CD4-positive, alpha-beta memory T cell (primary cell): ENCODE data around the gene TRAFD1. TPM values are rescaled to one million over a fixed set of nuclear protein-coding genes. Genes with fewer than 3 reads are reported as not detected.

Experiments
- CTCF ChIA-PET: fragments of 350-600 bp; sonication (Branson Sonifier 250); formaldehyde crosslinking; loops from one replicate; lab custom pipeline; 2021; ENCODE audit warnings: inconsistent platforms; ENCODE audit not compliant: partially characterized antibody; lab: Charles Lee
- POLR2A ChIA-PET: fragments of 350-600 bp; sonication (Branson Sonifier 250); formaldehyde crosslinking; loops from one replicate; lab custom pipeline; 2021; ENCODE audit not compliant: partially characterized antibody; lab: Charles Lee
- DNase-seq, 5 donors: peaks; one replicate each; pipeline versions ENCODE4 v3.0.0 to v3.0.0-alpha.2; 2020 to 2022; ENCODE audit warnings: mixed read lengths in 1 of 5
- H3K27ac ChIP-seq: one replicate; pipeline ENCODE4 v1.7.0; 2013; ENCODE audit warnings: low read depth, low read length
- H3K27me3 ChIP-seq: 2 replicates; pipeline ENCODE4 v1.7.0; 2013; ENCODE audit warnings: mild to moderate bottlenecking, low read length, moderate library complexity; ENCODE audit not compliant: insufficient read depth
- H3K36me3 ChIP-seq: 2 replicates; pipeline ENCODE4 v1.7.0; 2013; ENCODE audit warnings: mild to moderate bottlenecking, low read length, moderate library complexity; ENCODE audit not compliant: insufficient read depth
- H3K4me1 ChIP-seq: 2 replicates; pipeline ENCODE4 v1.7.0; 2013; ENCODE audit warnings: mild to moderate bottlenecking, low read length, moderate library complexity; ENCODE audit not compliant: insufficient read depth
- H3K4me3 ChIP-seq, 2 donors: one replicate each; pipeline ENCODE4 v1.7.0; 2013; ENCODE audit warnings: low read length in 2 of 2, mild to moderate bottlenecking in 1 of 2
- H3K9me3 ChIP-seq, 2 donors: one replicate each; pipeline ENCODE4 v1.7.0; 2013; ENCODE audit warnings: low read length in 2 of 2, control low read depth in 1 of 2; ENCODE audit not compliant: control insufficient read depth in 1 of 2
- H3K27ac Mint-ChIP-seq, 7 donors: one replicate each; pipeline ENCODE4 v1.8.0; 2020 to 2021; ENCODE audit warnings: mixed read lengths in 7 of 7, mild to moderate bottlenecking in 6 of 7, inconsistent platforms in 3 of 7, moderate library complexity in 3 of 7
- H3K27me3 Mint-ChIP-seq, 2 donors: one replicate each; pipeline ENCODE4 v1.8.0; 2020 to 2021; ENCODE audit warnings: mixed read lengths in 2 of 2
- H3K36me3 Mint-ChIP-seq, 2 donors: one replicate each; pipeline ENCODE4 v1.8.0; 2020 to 2021; ENCODE audit warnings: mixed read lengths in 2 of 2, inconsistent platforms in 1 of 2, mild to moderate bottlenecking in 1 of 2
- H3K4me1 Mint-ChIP-seq, 4 donors: one replicate each; pipeline ENCODE4 v1.8.0; 2020 to 2021; ENCODE audit warnings: mixed read lengths in 4 of 4, mild to moderate bottlenecking in 1 of 4
- H3K4me3 Mint-ChIP-seq, 8 donors: one replicate each; pipeline ENCODE4 v1.8.0; 2020 to 2021; ENCODE audit warnings: mixed read lengths in 8 of 8, mild to moderate bottlenecking in 7 of 8, moderate library complexity in 6 of 8, inconsistent platforms in 3 of 8
- H3K9me3 Mint-ChIP-seq, 8 donors: one replicate each; pipeline ENCODE4 v1.8.0; 2020 to 2021; ENCODE audit warnings: mixed read lengths in 8 of 8, mild to moderate bottlenecking in 5 of 8, inconsistent platforms in 3 of 8, moderate library complexity in 1 of 8
- intact Hi-C: fragments of 100-400 bp; cut with micrococcal nuclease; formaldehyde crosslinking; loops from one replicate; pipeline ENCODE4 v1.15.1; 2023
- polyA plus RNA-seq, 2 donors: library from polyadenylated mRNA; unstranded; fragments of 300-500 nt; fragmentation: Illumina TruSeq; gene quantifications; one replicate each; pipeline ENCODE4 v1.2.3, GENCODE V29; 2021
- total RNA-seq, 2 experiments: library from RNA; stranded (reverse); gene quantifications; one replicate each; pipeline ENCODE4 v1.2.3, GENCODE V29; 2021

TRAFD1 gene
- total and polyA plus RNA-seq, 4 experiments from 2014 or later, result 38.7 to 71.2 (median 51.5) TPM

- ChIA-PET CTCF (interaction anchor here (1.0 kb wide), 1 partner anchor 32 kb away, joined by 3 read pairs; no protein-coding TSS in a partner anchor), POLR2A (interaction anchor here (0.9 kb wide), 1 partner anchor 54 kb away, joined by 4 read pairs; the partner anchor contains the start of gene NAA25)
- no peaks in the 10 kb centered on the region for H3K9me3 ChIP-seq
- Mint-ChIP-seq H3K9me3 (peaks cover 2 to 28% (median 23%) of the 10 kb centered on the region in 8 donors), H3K4me1 (peaks cover 16 to 34% (median 30%) of the 10 kb centered on the region in 4 donors), H3K4me3 (no peak overlapping the region), H3K36me3 (peaks cover 51 to 54% of the 10 kb centered on the region in 2 donors), H3K27ac (peak overlapping the region in 3 of 7 donors; percentile 57 to 77 (median 62)), H3K27me3 (no peaks in the 10 kb centered on the region)
- no peaks in the 10 kb centered on the region for H3K27me3 ChIP-seq
- peaks cover 22% of the 10 kb centered on the region for H3K4me1 ChIP-seq
- no peak for DNase-seq
- H3K27ac ChIP-seq, result no peak overlapping the region
- intact Hi-C loops, result no loop called here
- H3K4me3 ChIP-seq, result no peak overlapping the region
- peaks cover 15% of the 10 kb centered on the region for H3K36me3 ChIP-seq
These were observed 37.0 kb downstream of the TRAFD1 start for GRCh38 chr12:112162241-112162790.

GRCh38 chr12:112163056-112163455 is 37.7 kb downstream of the TRAFD1 start:
- intact Hi-C loops, result no loop called here
- Mint-ChIP-seq H3K27ac (peak overlapping the region in 1 of 7 donors; percentile 51), H3K4me1 (peaks cover 10 to 27% (median 23%) of the 10 kb centered on the region in 4 donors), H3K4me3 (no peak overlapping the region), H3K9me3 (peaks cover 0 to 21% (median 16%) of the 10 kb centered on the region in 8 donors), H3K36me3 (peaks cover 43 to 47% of the 10 kb centered on the region in 2 donors), H3K27me3 (no peaks in the 10 kb centered on the region)
- ChIA-PET CTCF (interaction anchor here (1.5 kb wide), 1 partner anchor 32 kb away, joined by 4 read pairs; no protein-coding TSS in a partner anchor), POLR2A (interaction anchor here (1.3 kb wide), 1 partner anchor 38 kb away, joined by 3 read pairs; the partner anchor contains the start of gene TRAFD1)
- DNase-seq, result no peak
- H3K36me3 ChIP-seq, result peaks cover 15% of the 10 kb centered on the region
- H3K27me3 ChIP-seq, result no peaks in the 10 kb centered on the region
- peaks cover 19% of the 10 kb centered on the region for H3K4me1 ChIP-seq
- H3K4me3 ChIP-seq, result no peak overlapping the region
- no peak overlapping the region for H3K27ac ChIP-seq
- no peaks in the 10 kb centered on the region for H3K9me3 ChIP-seq

- Mint-ChIP-seq H3K36me3 (peaks cover 39 to 45% of the 10 kb centered on the region in 2 donors), H3K27ac (peak overlapping the region in 3 of 7 donors; percentile 59 to 74 (median 63)), H3K4me3 (no peak overlapping the region), H3K27me3 (no peaks in the 10 kb centered on the region), H3K4me1 (peaks cover 8 to 22% (median 18%) of the 10 kb centered on the region in 4 donors), H3K9me3 (peaks cover 0 to 16% (median 12%) of the 10 kb centered on the region in 8 donors)
- POLR2A ChIA-PET, result interaction anchor here (0.8 to 1.3 kb wide), 2 partner anchors 38 to 269 kb away, joined by 3 read pairs; partner anchors contain the start of gene TRAFD1
- H3K27me3 ChIP-seq, result no peaks in the 10 kb centered on the region
- no peak overlapping the region for H3K4me3 ChIP-seq
- no peak overlapping the region for H3K27ac ChIP-seq
- CTCF ChIA-PET, result interaction anchor here (0.5 to 1.5 kb wide), 2 partner anchors 33 to 193 kb away, joined by 3 to 4 read pairs; no protein-coding TSS in a partner anchor
- no peak for DNase-seq
- H3K36me3 ChIP-seq, result peaks cover 15% of the 10 kb centered on the region
- peaks cover 14% of the 10 kb centered on the region for H3K4me1 ChIP-seq
- intact Hi-C loops, result no loop called here
- H3K9me3 ChIP-seq, result no peaks in the 10 kb centered on the region
These were observed 38.2 kb downstream of the TRAFD1 start for GRCh38 chr12:112163471-112163991.

GRCh38 chr12:112164011-112164660 is 38.8 kb downstream of the TRAFD1 start:
- intact Hi-C loops, result no loop called here
- peaks cover 5 to 16% (median 13%) of the 10 kb centered on the region in 4 donors for H3K4me1 Mint-ChIP-seq

GRCh38 chr12:112165624-112166023 is 40.3 kb downstream of the TRAFD1 start:
- H3K4me1 Mint-ChIP-seq, result peaks cover 0 to 15% (median 8%) of the 10 kb centered on the region in 4 donors
- no peak overlapping the region for H3K4me3 Mint-ChIP-seq
- H3K9me3 Mint-ChIP-seq, result peaks cover 0 to 3% (median 0%) of the 10 kb centered on the region in 8 donors
- Histone ChIP-seq H3K27ac (no peak overlapping the region), H3K4me1 (peaks cover 4% of the 10 kb centered on the region), H3K36me3 (peaks cover 11% of the 10 kb centered on the region), H3K4me3 (no peak overlapping the region), H3K27me3 (no peaks in the 10 kb centered on the region), H3K9me3 (no peaks in the 10 kb centered on the region)
- ChIA-PET CTCF (no interaction called here), POLR2A (interaction anchor here (1.0 kb wide), 1 partner anchor 137 kb away, joined by 3 read pairs; no protein-coding TSS in a partner anchor)
- peak overlapping the region in 1 of 7 donors; percentile 25 for H3K27ac Mint-ChIP-seq
- H3K36me3 Mint-ChIP-seq, result peaks cover 23 to 38% of the 10 kb centered on the region in 2 donors
- intact Hi-C loops, result no loop called here
- H3K27me3 Mint-ChIP-seq, result no peaks in the 10 kb centered on the region
- no peak for DNase-seq

More at GRCh38 chr12:112164011-112164660, 38.8 kb downstream of the TRAFD1 start:
- H3K4me1 ChIP-seq, result peaks cover 8% of the 10 kb centered on the region
- H3K27me3 Mint-ChIP-seq, result no peaks in the 10 kb centered on the region
- ChIA-PET POLR2A (interaction anchor here (0.8 to 1.3 kb wide), 2 partner anchors 39 to 270 kb away, joined by 3 read pairs; partner anchors contain the start of gene TRAFD1), CTCF (interaction anchor here (0.5 to 1.5 kb wide), 2 partner anchors 33 to 194 kb away, joined by 3 to 4 read pairs; no protein-coding TSS in a partner anchor)
- no peak overlapping the region for H3K4me3 ChIP-seq
- H3K36me3 Mint-ChIP-seq, result peaks cover 33 to 41% of the 10 kb centered on the region in 2 donors
- H3K4me3 Mint-ChIP-seq, result no peak overlapping the region
- DNase-seq, result no peak
- peak overlapping the region in 4 of 7 donors; percentile 25 to 74 (median 61) for H3K27ac Mint-ChIP-seq
- H3K36me3 ChIP-seq, result peaks cover 15% of the 10 kb centered on the region
- no peaks in the 10 kb centered on the region for H3K9me3 ChIP-seq
- H3K27ac ChIP-seq, result no peak overlapping the region
- H3K9me3 Mint-ChIP-seq, result peaks cover 0 to 10% (median 6%) of the 10 kb centered on the region in 8 donors
- H3K27me3 ChIP-seq, result no peaks in the 10 kb centered on the region

GRCh38 chr12:112166051-112167015 is 41.0 kb downstream of the TRAFD1 start:
- H3K27ac Mint-ChIP-seq, result peak overlapping the region in 1 of 7 donors; percentile 25
- Histone ChIP-seq H3K4me3 (no peak overlapping the region), H3K4me1 (peaks cover 4% of the 10 kb centered on the region), H3K27ac (no peak overlapping the region), H3K9me3 (no peaks in the 10 kb centered on the region), H3K36me3 (peaks cover 7% of the 10 kb centered on the region), H3K27me3 (no peaks in the 10 kb centered on the region)
- no peaks in the 10 kb centered on the region for H3K27me3 Mint-ChIP-seq
- CTCF ChIA-PET, result no interaction called here
- H3K9me3 Mint-ChIP-seq, result no peaks in the 10 kb centered on the region
- DNase-seq, result no peak
- intact Hi-C loops, result no loop called here
- H3K4me3 Mint-ChIP-seq, result no peak overlapping the region
- POLR2A ChIA-PET, result interaction anchor here (1.0 kb wide), 1 partner anchor 138 kb away, joined by 3 read pairs; no protein-coding TSS in a partner anchor
- H3K4me1 Mint-ChIP-seq, result peaks cover 0 to 10% (median 6%) of the 10 kb centered on the region in 4 donors
- H3K36me3 Mint-ChIP-seq, result peaks cover 16 to 37% of the 10 kb centered on the region in 2 donors
